GM10847 (cell line): ENCODE results near the gene CANT1.

Experiments used
- POLR2A ChIP-seq: IDR thresholded peaks from 2 replicates; pipeline ENCODE4 v1.6.1; 2011; ENCODE audit not compliant: insufficient read length; ENCODE audit errors: extremely low read depth

Gene CANT1

DNA sequence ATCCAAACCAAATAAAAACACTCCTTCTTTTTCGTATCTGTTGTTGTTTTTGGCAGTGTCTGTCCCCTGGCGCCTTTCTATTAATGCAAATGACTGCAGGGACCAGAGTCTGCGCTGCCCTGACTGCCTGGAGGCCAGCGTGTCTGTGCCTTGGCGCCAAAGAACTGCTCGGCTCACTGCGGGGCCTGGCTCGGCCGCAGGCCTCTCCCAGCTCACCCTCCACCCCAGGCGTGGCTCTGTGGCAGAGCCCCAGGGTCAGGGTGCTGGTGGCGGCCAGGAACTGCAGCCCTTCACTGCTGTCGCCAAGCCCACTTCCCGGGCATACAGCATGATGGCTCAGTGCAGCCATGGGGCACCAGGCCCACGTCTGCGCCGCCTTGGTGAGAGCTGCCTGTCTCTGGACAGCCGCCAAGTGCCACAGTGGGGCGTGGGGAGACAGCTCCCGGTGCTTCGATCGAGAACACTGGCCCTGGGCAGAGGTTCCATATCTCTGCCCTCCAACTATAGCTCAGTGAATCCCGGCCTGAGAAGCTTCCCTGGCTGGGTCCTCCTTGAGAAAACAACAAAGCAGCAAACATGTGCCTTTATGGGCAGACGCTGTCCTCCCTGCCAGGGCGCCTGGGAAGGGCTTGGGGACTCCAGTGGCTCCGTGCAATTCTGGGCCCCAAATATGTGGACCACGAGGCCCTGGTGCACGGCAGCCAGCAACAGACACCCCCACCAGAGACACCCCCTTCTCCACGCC lies 11.1 kb downstream of the CANT1 start:
- no peak for TF ChIP-seq POLR2A

DNA sequence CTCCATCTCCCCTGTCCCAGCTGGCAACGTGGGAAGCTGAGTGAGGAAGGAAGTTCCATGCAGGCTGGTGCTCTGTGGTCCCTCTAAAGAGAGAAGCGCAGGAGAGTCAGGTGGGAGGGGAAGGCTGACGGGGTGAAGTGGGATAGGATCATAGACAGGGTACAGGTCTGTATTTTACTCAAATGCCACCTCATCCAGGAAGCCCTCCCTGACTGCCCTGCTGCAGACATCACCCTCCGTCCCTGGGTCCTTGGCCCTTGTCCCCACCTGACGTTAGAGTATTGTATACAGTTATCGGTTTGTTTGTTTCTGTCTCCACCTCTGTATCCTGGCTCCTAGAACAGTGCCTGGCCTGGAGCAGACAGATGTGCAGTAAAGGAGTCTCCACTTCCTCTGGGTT lies 11.7 kb downstream of the CANT1 start:
- no peak for TF ChIP-seq POLR2A

DNA sequence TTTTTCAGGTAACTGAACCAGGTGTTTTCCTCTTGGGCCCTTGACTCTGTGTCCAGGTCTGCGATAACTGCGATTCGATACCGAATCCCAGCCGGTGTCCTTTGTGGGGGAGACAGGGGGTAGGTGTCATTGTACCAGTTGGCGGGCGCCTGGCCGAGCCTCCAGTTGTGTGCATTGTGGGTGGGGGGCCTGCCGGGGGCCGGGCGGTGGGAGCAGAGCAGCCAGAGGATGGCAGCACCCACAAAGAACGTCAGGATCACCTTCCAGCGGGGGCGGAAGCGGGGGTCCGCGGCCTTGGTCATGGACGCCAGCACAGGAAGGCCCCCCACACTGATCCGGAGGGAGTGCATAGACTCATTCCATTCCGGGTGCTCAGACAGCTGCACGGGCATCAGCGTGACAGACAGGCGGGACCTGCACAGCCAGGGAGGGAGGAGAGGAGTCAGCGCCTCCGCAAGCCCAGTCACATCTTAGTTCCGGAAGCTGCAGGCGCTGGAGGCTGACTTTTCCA lies 12.3 kb downstream of the CANT1 start:
- TF ChIP-seq POLR2A, result no peak

DNA sequence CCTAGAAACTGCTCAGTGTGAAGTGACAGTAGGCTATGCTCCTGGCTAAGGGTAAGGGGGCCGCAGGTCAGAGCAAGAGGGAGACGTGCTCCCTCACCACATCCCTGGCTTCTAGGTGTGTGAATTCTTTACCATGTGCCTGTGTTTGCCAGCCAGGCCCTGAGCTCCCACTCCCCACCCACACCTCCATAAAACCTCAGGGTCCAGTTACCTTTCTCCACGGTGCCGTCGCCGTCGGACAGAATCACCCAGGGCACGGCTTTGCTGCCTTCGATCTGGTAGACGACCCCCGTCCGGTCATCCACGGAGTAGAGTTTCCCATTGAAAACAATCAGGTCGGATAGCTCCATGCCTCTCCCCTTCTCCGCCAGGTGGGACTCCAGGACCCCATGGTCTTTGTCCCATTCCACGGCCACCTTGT lies 12.8 kb downstream of the CANT1 start:
- no peak for TF ChIP-seq POLR2A

DNA sequence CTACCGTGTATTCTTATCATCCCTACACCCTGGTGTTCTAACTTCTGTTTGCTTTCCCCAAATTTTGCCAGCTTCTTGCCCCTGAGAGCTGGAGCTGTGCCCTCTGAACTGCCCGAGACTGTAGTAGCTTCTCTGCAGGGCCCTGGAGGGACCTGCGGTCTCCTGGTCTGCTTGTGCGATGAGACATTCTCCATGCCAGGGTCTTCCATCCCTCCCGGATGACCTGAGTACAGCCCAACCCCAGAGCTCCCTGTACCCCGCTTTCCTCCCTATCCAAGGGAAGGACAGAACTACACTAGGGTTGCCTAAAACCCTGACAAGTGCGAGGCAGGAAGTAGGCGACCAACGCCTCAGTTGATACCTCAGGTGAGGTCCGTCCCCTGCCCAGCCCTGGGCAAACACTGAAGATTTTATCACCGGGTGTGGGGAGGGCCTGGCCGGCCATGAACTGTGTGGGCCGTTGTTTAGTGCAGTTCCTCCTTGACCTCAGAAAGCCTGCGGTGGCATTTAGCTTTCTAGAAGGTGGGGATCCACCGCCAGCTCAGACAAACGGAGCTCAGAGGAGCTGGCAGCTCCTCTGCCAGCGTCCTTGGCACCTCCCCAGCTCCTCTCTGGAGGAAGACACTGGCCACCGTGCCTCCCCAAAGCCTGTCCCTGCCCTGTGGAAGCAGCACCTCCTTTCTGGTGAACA lies 13.7 kb downstream of the CANT1 start:
- TF ChIP-seq POLR2A, result no peak

DNA sequence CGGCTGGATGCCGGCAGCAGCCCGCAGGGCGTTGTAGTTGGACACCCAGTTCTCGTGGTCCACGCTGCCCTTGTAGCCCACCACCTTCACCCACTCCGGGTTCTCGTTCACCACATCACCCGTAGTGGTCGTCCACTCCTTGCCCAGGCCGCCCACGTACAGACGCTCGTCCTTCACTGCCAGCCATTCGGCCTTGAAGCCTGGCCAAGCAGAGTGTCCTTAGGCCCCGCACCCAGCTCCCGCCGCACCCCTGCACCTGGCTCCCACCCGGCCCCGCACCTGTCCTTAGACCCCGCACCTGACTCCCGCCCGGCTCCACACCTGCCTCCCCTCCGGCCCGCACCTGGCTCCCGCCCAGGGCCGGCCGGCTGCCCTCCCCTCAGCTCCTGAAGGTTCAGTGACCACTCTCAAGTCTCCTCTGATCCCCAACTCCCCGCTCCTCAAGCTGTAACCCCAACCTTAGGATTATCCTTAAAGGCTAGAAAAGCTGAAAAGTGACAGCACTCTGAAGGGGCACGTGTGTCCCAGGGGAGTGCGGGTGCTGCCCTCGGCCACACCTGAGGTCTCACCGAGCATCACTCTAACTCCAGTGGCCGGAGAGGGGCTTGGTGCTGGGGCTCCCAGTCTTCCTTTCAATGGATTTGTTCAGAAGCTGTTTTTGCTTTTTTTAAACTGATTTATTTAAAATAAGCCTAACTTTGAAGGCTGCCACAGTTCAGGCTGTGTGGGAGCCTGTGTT lies 14.4 kb downstream of the CANT1 start:
- no peak for TF ChIP-seq POLR2A

DNA sequence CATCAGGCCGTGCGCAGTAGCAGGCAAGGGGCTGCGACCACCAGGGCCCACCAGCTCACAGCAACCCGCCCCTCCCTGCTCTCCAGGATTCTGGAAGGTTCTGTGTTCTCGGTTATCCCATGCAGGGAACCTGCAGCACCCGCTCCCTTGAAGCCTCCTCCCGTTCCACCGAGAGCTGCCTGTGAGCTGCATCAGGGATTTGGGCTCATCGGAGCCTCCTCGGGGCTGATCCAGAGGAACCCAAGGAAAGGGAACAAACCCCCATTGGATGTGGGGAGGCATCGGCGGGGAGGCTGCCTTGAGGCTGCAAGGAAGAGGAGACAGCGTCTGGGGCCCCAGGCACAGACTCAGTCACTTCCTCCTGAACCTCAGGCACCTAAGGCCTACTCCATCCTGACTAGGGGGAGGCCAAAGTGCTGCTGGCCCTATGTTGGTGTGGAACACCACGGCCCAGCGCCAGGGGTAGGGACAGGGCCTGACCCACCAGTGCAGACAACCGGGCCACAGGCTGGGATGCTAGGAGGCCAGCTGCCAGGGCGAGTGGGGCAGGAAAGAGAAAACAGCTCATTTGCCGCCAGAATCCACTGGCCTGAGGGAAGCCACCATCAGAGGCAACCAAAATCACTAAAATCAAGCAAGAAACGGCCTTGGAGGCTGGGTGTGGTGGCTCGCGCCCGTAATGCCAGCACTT lies 15.4 kb downstream of the CANT1 start:
- no peak for TF ChIP-seq POLR2A

DNA sequence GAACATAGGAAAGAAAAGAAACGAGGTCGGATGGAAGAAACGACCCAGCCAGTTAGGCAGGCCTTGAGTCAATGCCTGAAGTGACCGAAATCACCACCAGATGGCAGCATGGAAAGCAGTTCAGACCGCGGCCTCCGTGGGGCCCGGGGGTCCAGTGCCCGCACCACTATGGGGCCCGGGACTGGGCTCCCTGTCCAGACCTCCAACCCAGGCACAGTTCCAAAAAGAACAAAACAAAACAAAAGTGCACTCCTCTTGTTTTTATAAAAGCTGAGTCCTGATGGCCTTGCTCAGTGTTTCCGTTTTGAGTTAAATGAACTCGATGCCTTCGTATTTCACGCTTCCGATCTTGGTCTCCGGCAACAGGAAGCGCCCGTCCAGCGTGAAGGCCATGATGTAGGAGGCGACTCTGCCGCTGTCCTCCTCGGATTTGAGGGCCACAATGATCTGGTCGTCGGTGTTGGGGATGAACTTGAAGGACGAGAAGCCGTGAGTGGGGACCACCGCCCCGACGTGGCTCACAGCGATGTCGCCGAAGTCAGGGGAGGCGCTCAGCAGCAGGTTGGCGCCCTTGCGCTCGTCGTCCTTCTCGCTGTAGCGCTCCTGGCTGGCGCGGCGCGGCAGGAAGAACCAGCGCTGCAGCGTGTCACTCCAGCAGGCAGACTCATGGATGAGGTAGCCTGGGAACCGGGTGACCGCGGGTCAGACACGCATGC lies 16.2 kb downstream of the CANT1 start:
- no peak for TF ChIP-seq POLR2A

DNA sequence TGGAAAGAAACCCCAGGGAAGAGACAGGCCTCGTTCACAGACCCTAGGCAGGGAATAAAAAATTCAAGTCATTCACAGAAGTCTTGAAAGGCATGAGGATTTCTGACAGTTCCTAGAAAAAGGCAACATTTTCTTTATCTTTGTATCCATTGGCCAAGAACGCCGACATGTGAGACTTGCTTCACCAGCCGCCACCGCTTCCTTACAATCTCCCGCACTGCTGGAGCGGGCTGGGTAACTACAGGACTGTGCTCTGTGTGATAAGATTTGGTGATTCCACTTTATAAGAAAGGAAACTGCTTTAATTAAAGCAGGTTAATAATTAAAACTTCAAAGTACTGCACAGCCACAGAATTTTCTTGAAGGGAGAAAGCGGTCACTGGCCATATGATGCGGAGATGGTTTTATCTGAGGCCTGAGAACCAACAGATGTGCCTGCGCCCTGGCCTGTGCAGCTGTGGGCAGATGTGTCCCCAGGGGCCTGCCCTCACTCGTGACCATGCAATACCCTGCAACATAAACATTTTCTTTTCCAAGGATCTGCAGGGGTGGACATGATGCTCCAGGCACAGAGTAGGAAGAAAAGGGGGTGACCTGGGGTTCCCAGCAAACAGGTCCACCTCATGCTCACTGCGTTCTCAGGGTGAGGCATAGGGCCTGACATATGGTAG lies 16.9 kb downstream of the CANT1 start:
- TF ChIP-seq POLR2A, result no peak

DNA sequence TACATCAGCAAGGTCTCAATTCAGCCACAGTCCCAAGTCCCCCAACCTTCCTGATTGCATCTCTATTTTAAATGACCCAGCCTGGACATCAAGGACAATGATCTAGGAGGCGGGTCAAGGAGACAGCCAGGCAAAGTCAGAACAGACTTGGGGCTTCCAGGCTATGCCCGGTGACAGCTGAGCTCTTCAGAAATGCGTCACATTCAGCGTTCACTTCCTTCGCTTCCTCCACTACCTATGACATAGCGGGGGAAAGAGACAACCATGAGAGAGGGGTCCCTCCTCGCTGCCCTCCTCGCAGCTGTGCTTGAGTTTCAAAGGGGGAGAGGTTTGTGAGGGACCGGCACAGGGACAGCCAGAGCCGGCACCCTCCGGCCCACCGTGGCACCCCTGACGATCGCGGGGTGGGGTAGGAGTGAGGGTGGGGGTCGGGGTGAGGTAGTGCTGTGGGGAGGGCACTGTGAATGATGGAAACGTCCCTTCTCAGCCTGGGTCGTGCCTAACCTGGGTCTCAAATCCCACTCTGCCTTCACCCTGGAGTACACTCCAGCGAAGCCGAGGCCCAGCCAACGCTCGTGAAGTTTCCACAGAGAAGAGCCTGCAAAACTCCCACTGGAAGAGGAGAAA lies 17.5 kb downstream of the CANT1 start:
- TF ChIP-seq POLR2A, result no peak

DNA sequence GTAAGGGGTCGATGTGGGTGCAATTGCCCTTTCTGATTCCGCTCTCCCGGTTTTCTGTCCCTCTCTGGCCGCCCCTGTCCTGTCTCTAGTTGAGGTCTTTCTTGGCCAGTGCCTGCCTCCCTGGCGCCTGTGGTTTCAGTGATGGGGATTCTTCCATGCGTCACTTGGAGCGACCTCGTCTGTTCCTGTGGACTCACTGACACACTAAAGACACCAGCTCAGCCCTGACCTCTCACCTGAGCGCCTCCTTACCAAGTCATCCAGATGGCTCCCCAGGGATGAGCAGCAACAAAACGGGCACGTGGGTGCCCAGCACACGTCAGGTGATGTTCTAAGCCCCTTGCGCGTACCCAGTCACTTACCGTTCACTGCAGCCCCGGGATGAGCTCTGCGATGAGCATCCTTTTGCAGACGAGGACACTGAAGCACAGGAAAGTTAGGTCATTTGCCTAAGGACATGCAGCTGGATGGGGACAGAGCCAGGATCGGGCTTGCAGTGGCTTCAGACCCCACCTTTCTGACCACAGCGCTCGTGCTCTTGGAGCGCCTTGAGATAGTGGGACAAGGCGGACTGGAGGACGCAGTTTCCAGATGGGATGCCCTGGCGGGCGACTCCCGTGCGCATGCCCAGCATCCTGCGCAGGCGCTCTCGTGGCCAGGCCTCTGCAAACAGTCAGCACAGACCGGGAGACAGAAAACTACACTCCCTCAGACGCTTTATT lies 18.4 kb downstream of the CANT1 start:
- TF ChIP-seq POLR2A, result no peak

DNA sequence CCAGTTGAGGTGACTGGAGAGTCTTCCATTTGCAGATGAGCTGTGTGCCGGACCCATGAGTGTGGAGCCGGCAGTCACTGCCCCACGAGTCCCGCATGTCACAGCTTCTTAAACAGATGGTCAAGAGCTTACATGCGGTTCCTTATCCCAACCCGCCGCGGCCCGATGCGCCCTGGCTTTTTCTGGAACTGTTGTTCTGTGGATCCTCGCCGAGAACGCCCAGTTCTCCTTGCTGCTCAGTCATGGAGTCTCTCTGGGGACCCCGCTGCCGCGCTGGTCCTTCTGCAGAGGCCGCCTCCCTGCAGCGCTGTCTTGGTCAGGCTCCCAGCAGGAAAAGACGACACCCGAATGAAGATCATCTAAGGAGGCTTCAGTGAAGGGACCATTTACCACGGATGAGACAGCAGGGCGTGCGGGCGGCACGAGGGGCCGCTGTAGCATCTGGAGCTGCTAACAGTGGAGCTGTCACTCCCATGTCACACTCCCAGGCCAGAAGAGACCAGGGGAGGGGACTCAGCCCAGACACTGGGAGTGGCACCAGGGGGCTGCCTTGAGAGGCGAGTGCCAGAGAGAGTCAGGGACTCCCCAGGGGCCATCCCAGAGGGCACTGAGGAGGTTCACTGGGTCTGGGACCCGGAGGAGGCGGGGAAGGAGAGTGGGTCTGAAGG lies 19.1 kb downstream of the CANT1 start:
- no peak for TF ChIP-seq POLR2A
